Muscle of arm (tissue), 12 donors: ENCODE measurements around the gene CLDN10. TPM values are rescaled to one million over a fixed set of nuclear protein-coding genes. Genes with fewer than 3 reads are reported as not detected.

ENCODE experiments used
- polyA plus RNA-seq, 12 donors: library from polyadenylated mRNA; unstranded; fragments of 120-200 nt; gene quantifications; one replicate each; pipeline ENCODE4 v1.2.1, GENCODE V29; 2013; ENCODE audit not compliant: insufficient read length in 12 of 12

Gene CLDN10
- polyA plus RNA-seq, 12 donors, result 5.4 to 12.7 (median 9.2) TPM; not detected in 2

Other genes with a start within 250 kb of the CLDN10 start
- 10 to 100 TPM in 11 of 12 donors, not detected in 1; 14.0 to 38.1 (median 29.2) TPM for gene DZIP1, start 92.0 kb downstream of the CLDN10 start, polyA plus RNA-seq
- gene DNAJC3, start 124.4 kb downstream of the CLDN10 start, polyA plus RNA-seq, result 10 to 100 TPM; 17.4 to 98.5 (median 21.8) TPM